Measurements from ENCODE around the gene AGAP1.

Gene AGAP1

GRCh38 chr2:236073246-236073645 is 579.4 kb downstream of the AGAP1 start:
- no peak for TF ChIP-seq CTCF (IDR thresholded peaks at IDR 0.05)
- no peak overlapping the region for H3K27ac ChIP-seq
- no peak overlapping the region for H3K4me3 ChIP-seq
- DNase-seq (ENCODE audit: low spot score) = no peak

- TF ChIP-seq CTCF (IDR thresholded peaks at IDR 0.05) = no peak
- Histone ChIP-seq H3K4me3 (no peak overlapping the region), H3K27ac (no peak overlapping the region)
- DNase-seq (ENCODE audit: low spot score) = no peak
Observed at GRCh38 chr2:236073867-236074655, 580.2 kb downstream of the AGAP1 start.

- no peak for TF ChIP-seq CTCF (IDR thresholded peaks at IDR 0.05)
Observed at GRCh38 chr2:236075802-236076201, 582.0 kb downstream of the AGAP1 start.

GRCh38 chr2:236078297-236079255 is 584.7 kb downstream of the AGAP1 start:
- no peak overlapping the region for H3K4me3 ChIP-seq
- no peak for DNase-seq (ENCODE audit: low spot score)
- H3K27ac ChIP-seq = no peak overlapping the region
- TF ChIP-seq CTCF (IDR thresholded peaks at IDR 0.05) = no peak

More at GRCh38 chr2:236075802-236076201, 582.0 kb downstream of the AGAP1 start:
- H3K27ac ChIP-seq = no peak overlapping the region
- DNase-seq (ENCODE audit: low spot score) = no peak
- no peak overlapping the region for H3K4me3 ChIP-seq

- H3K4me3 ChIP-seq = no peak overlapping the region
- no peak overlapping the region for H3K27ac ChIP-seq
- no peak for TF ChIP-seq CTCF (IDR thresholded peaks at IDR 0.05)
- no peak for DNase-seq (ENCODE audit: low spot score)
Observed at GRCh38 chr2:236080412-236080811, 586.6 kb downstream of the AGAP1 start.

GRCh38 chr2:236081171-236081570 is 587.3 kb downstream of the AGAP1 start:
- Histone ChIP-seq H3K4me3 (no peak overlapping the region), H3K27ac (no peak overlapping the region)
- no peak for TF ChIP-seq CTCF (IDR thresholded peaks at IDR 0.05)
- DNase-seq (ENCODE audit: low spot score) = no peak
